PC-3 (cell line): ENCODE results near the gene FAT2. TPM values are rescaled to one million over a fixed set of nuclear protein-coding genes. Genes with fewer than 3 reads are reported as not detected.
"Not testable (repeated sequence)": the region's sequence is repeated elsewhere in the genome, so short reads cannot be mapped to it uniquely, and the experiment has no call there.

Experiments
- ATAC-seq: fragments of 200-7000 bp; cut with Tn5 transposase; 2 replicates; pipeline ENCODE4 v1.9.1; 2020; ENCODE audit warnings: mild to moderate bottlenecking, moderate library complexity
- BruUV-seq: library from RNA; stranded (reverse); fragments of 400-500 nt; replicated peaks from 2 replicates; lab custom pipeline; 2021; lab: Mats Ljungman, UMichigan
- CTCF ChIA-PET: fragments of 300-600 bp; sonication (Branson Sonifier 250); formaldehyde crosslinking; loops from one replicate; lab custom pipeline; 2022; ENCODE audit warnings: antibody characterized with exemption; lab: Charles Lee
- POLR2A ChIA-PET: fragments of 300-600 bp; sonication (Branson Sonifier 250); formaldehyde crosslinking; loops from one replicate; lab custom pipeline; 2022; ENCODE audit warnings: antibody characterized with exemption; ENCODE audit not compliant: unreplicated experiment; lab: Charles Lee
- DNase-seq: peaks from one replicate; pipeline ENCODE4 v3.0.0-alpha.2; 2015
- H2AFZ ChIP-seq: fragments of 300-600 bp; sonication (generic); 2 replicates; pipeline ENCODE4 v1.6.0; 2016; ENCODE audit warnings: antibody characterized with exemption, low read length
- H3F3A ChIP-seq: fragments of 300-600 bp; sonication (generic); one replicate; pipeline ENCODE4 v1.6.0; 2017; ENCODE audit warnings: antibody characterized with exemption, low read length, control low read depth, mild to moderate bottlenecking; ENCODE audit not compliant: unreplicated experiment
- H3K27ac ChIP-seq: fragments of 300-600 bp; sonication (generic); 2 replicates; pipeline ENCODE4 v1.5.1; 2016; ENCODE audit warnings: mild to moderate bottlenecking, low read length
- H3K27me3 ChIP-seq: fragments of 300-600 bp; sonication (generic); 2 replicates; pipeline ENCODE4 v1.6.1; 2016; ENCODE audit warnings: low read length, mixed read lengths
- H3K36me3 ChIP-seq: fragments of 300-600 bp; sonication (generic); 2 replicates; pipeline ENCODE4 v1.6.1; 2016; ENCODE audit warnings: low read depth, mixed run types, low read length, mixed read lengths
- H3K4me1 ChIP-seq: fragments of 300-600 bp; sonication (generic); 2 replicates; pipeline ENCODE4 v1.5.1; 2016; ENCODE audit warnings: low read length; ENCODE audit not compliant: insufficient read depth
- H3K4me2 ChIP-seq: fragments of 300-600 bp; sonication (generic); 2 replicates; pipeline ENCODE4 v1.6.0; 2016; ENCODE audit warnings: low read length
- H3K4me3 ChIP-seq: fragments of 300-600 bp; sonication (generic); 2 replicates; pipeline ENCODE4 v1.5.1; 2016; ENCODE audit warnings: mild to moderate bottlenecking, low read length, mixed read lengths
- H3K79me2 ChIP-seq: fragments of 300-600 bp; sonication (generic); 2 replicates; pipeline ENCODE4 v1.6.1; 2017; ENCODE audit warnings: low read length, mixed read lengths
- H3K9ac ChIP-seq: fragments of 300-600 bp; sonication (generic); 2 replicates; pipeline ENCODE4 v1.6.0; 2016; ENCODE audit warnings: mild to moderate bottlenecking, low read length
- H3K9me2 ChIP-seq: fragments of 300-600 bp; sonication (generic); replicated peaks from 2 replicates; pipeline ENCODE4 v1.6.1; 2016; ENCODE audit warnings: mixed run types, low read length, mixed read lengths
- H3K9me3 ChIP-seq: fragments of 300-600 bp; sonication (generic); 2 replicates; pipeline ENCODE4 v1.6.1; 2016; ENCODE audit warnings: low read length, mixed read lengths
- H4K20me1 ChIP-seq: fragments of 300-600 bp; sonication (generic); 2 replicates; pipeline ENCODE4 v1.6.1; 2016; ENCODE audit warnings: low read length, mixed read lengths
- EZH2 ChIP-seq: fragments of 300-600 bp; sonication (generic); IDR thresholded peaks from one replicate; pipeline ENCODE4 v1.6.1; 2017; ENCODE audit warnings: antibody characterized with exemption, mild to moderate bottlenecking, low read length; ENCODE audit not compliant: unreplicated experiment
- EZH2phosphoT487 ChIP-seq: fragments of 300-600 bp; sonication (generic); IDR thresholded peaks from 2 replicates; pipeline ENCODE4 v1.6.1; 2018; ENCODE audit warnings: mild to moderate bottlenecking, antibody characterized with exemption, low read length, borderline replicate concordance
- intact Hi-C: fragments of 100-400 bp; cut with micrococcal nuclease; formaldehyde crosslinking; loops from 2 replicates; pipeline ENCODE4 v1.9.0; 2023
- total RNA-seq: library from RNA; depleted of rRNA; stranded (reverse); fragments of >200 nt; gene quantifications from 2 replicates; pipeline ENCODE4 v1.2.3, GENCODE V29; 2014
- TF ChIP-seq, protein P1 (sequence below): fragments of 300-600 bp; sonication (generic); conservative IDR thresholded peaks from 2 replicates; pipeline ENCODE4 v1.5.1; 2017; ENCODE audit warnings: antibody characterized with exemption, low read depth, mild to moderate bottlenecking, low read length

The FAT2 gene
- total RNA-seq, 1 experiment from 2014 or later, result not detected

DNA sequence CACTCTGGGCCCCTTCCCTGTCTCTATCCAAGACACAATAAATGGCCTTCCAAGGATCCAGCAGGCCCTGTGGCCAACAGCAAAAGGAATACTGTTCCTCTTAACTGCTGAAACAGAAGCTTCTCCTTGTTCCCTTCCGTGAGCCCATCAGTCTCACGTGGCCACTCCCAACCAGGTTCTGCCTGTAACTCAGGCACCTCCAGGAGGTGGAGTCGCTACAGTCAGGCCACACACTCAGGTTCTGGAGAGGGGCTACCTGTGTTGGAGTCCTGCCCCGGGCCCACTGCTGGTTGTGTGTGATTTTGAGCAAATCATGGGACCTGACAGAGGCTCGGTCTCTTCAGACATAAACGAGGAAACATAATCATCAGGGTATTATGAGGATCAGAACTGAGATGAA is 10.3 kb downstream of the FAT2 start:
- BruUV-seq, result no TSS peak
- ChIA-PET CTCF (no interaction called here), POLR2A (no interaction called here)
- Histone ChIP-seq H3K79me2 (no peaks in the 10 kb centered on the region), H3K27me3 (no peaks in the 10 kb centered on the region), H3K27ac (no peak overlapping the region), H3K36me3 (no peaks in the 10 kb centered on the region), H2AFZ (no peak overlapping the region), H3K4me3 (no peak overlapping the region), H3K4me2 (no peak overlapping the region), H3K9me2 (no peaks in the 10 kb centered on the region), H3K9ac (no peak overlapping the region), H3F3A (no peaks in the 10 kb centered on the region), H4K20me1 (no peaks in the 10 kb centered on the region), H3K4me1 (no peaks in the 10 kb centered on the region), H3K9me3 (no peaks in the 10 kb centered on the region)
- intact Hi-C loops, result no loop called here
- no peak for DNase-seq
- no peak for ATAC-seq
- TF ChIP-seq EZH2phosphoT487 (no peak), EZH2 (no peak)
- TF ChIP-seq, protein P1, sequence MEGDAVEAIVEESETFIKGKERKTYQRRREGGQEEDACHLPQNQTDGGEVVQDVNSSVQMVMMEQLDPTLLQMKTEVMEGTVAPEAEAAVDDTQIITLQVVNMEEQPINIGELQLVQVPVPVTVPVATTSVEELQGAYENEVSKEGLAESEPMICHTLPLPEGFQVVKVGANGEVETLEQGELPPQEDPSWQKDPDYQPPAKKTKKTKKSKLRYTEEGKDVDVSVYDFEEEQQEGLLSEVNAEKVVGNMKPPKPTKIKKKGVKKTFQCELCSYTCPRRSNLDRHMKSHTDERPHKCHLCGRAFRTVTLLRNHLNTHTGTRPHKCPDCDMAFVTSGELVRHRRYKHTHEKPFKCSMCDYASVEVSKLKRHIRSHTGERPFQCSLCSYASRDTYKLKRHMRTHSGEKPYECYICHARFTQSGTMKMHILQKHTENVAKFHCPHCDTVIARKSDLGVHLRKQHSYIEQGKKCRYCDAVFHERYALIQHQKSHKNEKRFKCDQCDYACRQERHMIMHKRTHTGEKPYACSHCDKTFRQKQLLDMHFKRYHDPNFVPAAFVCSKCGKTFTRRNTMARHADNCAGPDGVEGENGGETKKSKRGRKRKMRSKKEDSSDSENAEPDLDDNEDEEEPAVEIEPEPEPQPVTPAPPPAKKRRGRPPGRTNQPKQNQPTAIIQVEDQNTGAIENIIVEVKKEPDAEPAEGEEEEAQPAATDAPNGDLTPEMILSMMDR, result no peak

DNA sequence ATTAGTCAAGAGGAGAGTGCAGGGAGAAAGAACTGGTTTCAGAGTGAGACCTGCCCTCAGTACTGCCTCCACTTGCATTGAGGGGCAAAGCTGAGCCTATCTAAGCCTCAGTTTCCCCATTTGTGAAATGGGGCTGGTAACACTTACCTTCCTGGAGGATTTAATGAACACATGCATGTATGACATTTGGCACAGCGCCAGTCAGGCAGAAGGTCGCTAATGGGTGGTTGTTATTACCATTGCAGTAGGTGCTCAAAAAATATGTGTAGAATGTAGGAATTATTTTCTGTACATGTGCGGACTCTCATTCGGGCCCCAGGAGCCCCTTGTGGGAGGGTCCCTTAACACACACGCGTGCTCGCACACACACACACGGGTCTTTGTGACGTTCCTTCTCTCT is 10.9 kb downstream of the FAT2 start:
- Histone ChIP-seq H3K4me2 (no peak overlapping the region), H3K79me2 (no peaks in the 10 kb centered on the region), H3K9ac (no peak overlapping the region), H4K20me1 (no peaks in the 10 kb centered on the region), H2AFZ (no peak overlapping the region), H3K9me3 (no peaks in the 10 kb centered on the region), H3K27me3 (no peaks in the 10 kb centered on the region), H3K9me2 (no peaks in the 10 kb centered on the region), H3K27ac (no peak overlapping the region), H3F3A (no peaks in the 10 kb centered on the region), H3K36me3 (no peaks in the 10 kb centered on the region), H3K4me3 (no peak overlapping the region), H3K4me1 (no peaks in the 10 kb centered on the region)
- intact Hi-C loops, result no loop called here
- ChIA-PET POLR2A (no interaction called here), CTCF (no interaction called here)
- no peak for DNase-seq
- no TSS peak for BruUV-seq
- no peak for TF ChIP-seq EZH2phosphoT487
- TF ChIP-seq, protein P1, result no peak
- TF ChIP-seq EZH2, result no peak
- no peak for ATAC-seq

DNA sequence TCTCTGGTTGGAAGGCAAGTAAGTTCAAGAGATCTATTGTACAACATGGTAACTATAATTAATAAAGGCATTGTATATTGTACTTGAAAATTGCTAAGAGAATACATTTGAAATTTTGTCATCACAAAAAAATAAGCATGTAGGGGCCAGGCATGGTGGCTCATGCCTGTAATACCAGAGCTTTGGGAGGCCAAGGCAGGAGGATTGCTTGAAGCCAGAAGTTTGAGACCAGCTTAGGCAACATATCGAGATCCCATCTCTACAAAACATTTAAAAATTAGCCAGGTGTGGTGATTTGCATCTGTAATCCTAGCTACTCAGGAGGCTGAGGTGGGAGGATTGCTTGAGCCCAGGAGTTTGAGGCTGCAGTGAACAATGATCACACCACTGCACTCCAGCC is 12.0 kb downstream of the FAT2 start:
- H3K27me3 ChIP-seq, H3K4me3 ChIP-seq, H3K36me3 ChIP-seq, H3K9ac ChIP-seq, H3F3A ChIP-seq, CTCF ChIA-PET, BruUV-seq, H3K9me3 ChIP-seq, H3K27ac ChIP-seq, H3K4me2 ChIP-seq, POLR2A ChIA-PET, H2AFZ ChIP-seq, H4K20me1 ChIP-seq, H3K9me2 ChIP-seq, ATAC-seq, DNase-seq, intact Hi-C loops, H3K79me2 ChIP-seq, H3K4me1 ChIP-seq: not testable (repeated sequence)
